ENCODE results near the gene LMAN2L. TPM values are rescaled to one million over a fixed set of nuclear protein-coding genes. Genes with fewer than 3 reads are reported as not detected.

The LMAN2L gene
- polyA plus RNA-seq, 1 experiment: 29.6 TPM

DNA sequence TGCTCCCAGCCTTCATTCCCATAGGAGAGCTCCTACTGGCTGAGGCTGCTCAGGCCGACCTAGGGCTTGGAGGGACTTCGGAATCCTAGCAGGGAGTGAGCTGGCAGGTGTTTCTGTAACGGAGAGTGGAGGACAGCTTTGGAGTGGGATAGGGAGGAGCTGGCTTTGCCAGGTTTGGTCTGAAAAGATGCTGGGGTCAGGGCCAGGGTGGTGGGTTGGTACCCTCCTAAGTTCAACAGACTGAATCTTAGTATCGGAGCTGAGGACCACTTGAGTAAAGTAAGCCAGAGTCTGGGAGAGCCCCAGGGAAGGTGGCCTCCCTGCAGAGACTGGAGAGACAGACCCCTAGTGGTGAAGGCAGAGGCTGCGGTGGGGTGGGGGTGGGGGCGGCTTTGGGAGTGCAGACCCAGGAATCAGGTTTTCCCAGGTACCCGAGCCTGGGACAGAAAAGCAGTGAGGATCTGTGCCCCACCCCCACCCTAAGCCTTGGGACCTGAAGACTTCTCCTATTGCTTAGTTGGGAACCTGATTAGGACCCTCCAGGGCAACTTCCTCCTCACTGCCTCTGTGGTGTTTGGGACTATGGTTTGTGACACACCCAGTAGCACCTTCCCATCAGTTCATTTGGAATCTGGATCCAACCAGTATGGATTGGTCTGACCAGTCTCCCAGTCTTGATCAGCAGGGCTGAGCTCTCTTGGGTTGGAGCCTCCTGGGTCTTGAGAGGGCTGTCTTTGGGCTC, 23.8 kb upstream of the LMAN2L start:
- ChIA-PET CTCF (interaction anchor here (0.6 to 2.6 kb wide), 13 partner anchors 10 to 356 kb away, joined by 3 to 13 read pairs (median 3); partner anchors contain the start of gene ANKRD39), POLR2A (no interaction called here)
- TF ChIP-seq, protein P1, sequence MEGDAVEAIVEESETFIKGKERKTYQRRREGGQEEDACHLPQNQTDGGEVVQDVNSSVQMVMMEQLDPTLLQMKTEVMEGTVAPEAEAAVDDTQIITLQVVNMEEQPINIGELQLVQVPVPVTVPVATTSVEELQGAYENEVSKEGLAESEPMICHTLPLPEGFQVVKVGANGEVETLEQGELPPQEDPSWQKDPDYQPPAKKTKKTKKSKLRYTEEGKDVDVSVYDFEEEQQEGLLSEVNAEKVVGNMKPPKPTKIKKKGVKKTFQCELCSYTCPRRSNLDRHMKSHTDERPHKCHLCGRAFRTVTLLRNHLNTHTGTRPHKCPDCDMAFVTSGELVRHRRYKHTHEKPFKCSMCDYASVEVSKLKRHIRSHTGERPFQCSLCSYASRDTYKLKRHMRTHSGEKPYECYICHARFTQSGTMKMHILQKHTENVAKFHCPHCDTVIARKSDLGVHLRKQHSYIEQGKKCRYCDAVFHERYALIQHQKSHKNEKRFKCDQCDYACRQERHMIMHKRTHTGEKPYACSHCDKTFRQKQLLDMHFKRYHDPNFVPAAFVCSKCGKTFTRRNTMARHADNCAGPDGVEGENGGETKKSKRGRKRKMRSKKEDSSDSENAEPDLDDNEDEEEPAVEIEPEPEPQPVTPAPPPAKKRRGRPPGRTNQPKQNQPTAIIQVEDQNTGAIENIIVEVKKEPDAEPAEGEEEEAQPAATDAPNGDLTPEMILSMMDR (IDR thresholded peaks at IDR 0.05; ENCODE audit: insufficient read depth, low read depth, low read length): peak; percentile 71
- peak overlapping the region; percentile 28 for H3K4me3 ChIP-seq (ENCODE audit: low read depth, low read length)
- DNase-seq (ENCODE audit: low read depth): no peak
- no peaks in the 10 kb centered on the region for H3K27me3 ChIP-seq (ENCODE audit: control insufficient read depth, insufficient read depth, low read length)
- H3K36me3 ChIP-seq (ENCODE audit: control insufficient read depth, insufficient read depth, low read length): peaks cover 2% of the 10 kb centered on the region; the same call in 1 of the 2 replicates

DNA sequence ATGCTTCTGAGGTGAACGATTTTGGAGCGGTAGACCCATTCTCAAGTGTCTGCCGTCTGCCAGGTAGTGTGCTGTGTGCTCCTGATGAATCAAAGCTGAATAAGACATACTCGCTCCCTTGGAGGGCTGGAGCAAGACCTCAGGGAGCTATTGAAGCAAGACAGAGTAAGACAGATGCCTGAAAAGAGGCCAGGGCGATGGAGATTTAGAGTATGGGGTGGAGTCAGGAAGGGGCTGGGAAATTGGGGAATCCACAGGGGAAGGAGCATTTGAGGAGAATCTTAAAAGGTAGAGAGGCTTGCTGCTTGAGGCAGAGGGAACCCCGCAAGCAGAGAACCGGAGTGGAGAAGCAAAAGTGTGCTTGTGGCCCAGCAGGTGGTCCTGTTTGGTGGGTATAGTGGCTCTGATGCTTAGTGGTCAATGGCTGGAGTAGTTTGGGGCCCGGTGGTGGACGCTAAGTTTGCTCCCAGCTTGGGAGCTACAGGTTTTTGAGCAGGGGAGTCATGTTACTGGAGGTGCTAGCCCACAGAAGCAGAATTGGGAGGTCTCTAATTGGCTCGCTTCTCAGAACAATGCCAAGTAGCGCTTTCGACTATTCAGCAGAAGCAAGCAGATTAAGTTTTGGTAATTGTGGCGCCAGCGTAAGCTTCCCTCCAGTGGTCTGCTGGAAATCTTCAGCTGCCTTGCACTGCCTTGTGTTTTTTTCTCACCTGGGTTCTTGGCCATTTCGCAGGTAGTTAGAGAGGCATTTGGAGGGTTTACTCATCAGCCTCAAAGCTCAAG, 22.9 kb upstream of the LMAN2L start:
- peaks cover 2% of the 10 kb centered on the region; the same call in 1 of the 2 replicates for H3K36me3 ChIP-seq (ENCODE audit: control insufficient read depth, insufficient read depth, low read length)
- POLR2A ChIA-PET: interaction anchor here (0.6 kb wide), 1 partner anchor 427 kb away, joined by 3 read pairs; the partner anchor contains the start of gene NCAPH
- CTCF ChIA-PET: interaction anchor here (0.6 to 2.9 kb wide), 15 partner anchors 11 to 356 kb away, joined by 3 to 15 read pairs (median 5); partner anchors contain the start of genes ANKRD39 and LMAN2L
- no peak for DNase-seq (ENCODE audit: low read depth)
- H3K4me3 ChIP-seq (ENCODE audit: low read depth, low read length): peak overlapping the region; percentile 28
- TF ChIP-seq, protein P1 (IDR thresholded peaks at IDR 0.05; ENCODE audit: insufficient read depth, low read depth, low read length): no peak
- no peaks in the 10 kb centered on the region for H3K27me3 ChIP-seq (ENCODE audit: control insufficient read depth, insufficient read depth, low read length)

DNA sequence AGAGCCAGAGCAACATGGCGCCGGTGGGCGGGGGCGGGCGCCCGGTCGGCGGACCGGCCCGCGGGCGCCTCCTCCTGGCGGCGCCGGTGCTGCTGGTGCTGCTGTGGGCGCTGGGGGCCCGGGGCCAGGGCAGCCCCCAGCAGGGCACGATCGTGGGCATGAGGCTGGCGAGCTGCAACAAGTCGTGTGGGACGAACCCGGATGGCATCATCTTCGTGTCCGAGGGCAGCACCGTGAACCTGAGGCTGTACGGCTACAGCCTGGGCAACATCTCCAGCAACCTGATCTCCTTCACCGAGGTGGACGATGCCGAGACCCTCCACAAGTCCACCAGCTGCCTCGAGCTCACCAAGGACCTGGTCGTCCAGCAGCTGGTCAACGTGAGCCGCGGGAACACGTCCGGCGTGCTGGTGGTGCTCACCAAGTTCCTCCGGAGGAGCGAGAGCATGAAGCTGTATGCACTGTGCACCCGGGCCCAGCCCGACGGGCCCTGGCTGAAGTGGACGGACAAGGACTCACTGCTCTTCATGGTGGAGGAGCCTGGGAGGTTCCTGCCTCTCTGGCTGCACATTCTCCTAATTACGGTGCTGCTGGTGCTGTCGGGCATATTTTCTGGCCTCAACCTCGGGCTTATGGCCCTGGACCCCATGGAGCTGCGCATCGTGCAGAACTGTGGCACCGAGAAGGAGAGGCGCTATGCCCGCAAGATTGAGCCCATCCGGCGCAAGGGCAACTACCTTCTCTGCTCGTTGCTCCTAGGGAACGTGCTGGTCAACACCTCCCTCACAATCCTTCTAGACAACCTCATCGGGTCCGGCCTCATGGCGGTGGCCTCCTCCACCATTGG, 21.3 kb upstream of the LMAN2L start:
- ChIA-PET CTCF (interaction anchor here (0.6 to 2.9 kb wide), 24 partner anchors 9 to 222 kb away, joined by 3 to 15 read pairs (median 4); partner anchors contain the start of genes ANKRD39 and LMAN2L), POLR2A (interaction anchor here (0.5 kb wide), 1 partner anchor 18 kb away, joined by 5 read pairs; no protein-coding TSS in a partner anchor)
- no peaks in the 10 kb centered on the region for H3K36me3 ChIP-seq (ENCODE audit: control insufficient read depth, insufficient read depth, low read length)
- TF ChIP-seq, protein P1 (IDR thresholded peaks at IDR 0.05; ENCODE audit: insufficient read depth, low read depth, low read length): peak; percentile 55
- no peak for DNase-seq (ENCODE audit: low read depth)
- H3K27me3 ChIP-seq (ENCODE audit: control insufficient read depth, insufficient read depth, low read length): no peaks in the 10 kb centered on the region
- H3K4me3 ChIP-seq (ENCODE audit: low read depth, low read length): peak overlapping the region; percentile 70

DNA sequence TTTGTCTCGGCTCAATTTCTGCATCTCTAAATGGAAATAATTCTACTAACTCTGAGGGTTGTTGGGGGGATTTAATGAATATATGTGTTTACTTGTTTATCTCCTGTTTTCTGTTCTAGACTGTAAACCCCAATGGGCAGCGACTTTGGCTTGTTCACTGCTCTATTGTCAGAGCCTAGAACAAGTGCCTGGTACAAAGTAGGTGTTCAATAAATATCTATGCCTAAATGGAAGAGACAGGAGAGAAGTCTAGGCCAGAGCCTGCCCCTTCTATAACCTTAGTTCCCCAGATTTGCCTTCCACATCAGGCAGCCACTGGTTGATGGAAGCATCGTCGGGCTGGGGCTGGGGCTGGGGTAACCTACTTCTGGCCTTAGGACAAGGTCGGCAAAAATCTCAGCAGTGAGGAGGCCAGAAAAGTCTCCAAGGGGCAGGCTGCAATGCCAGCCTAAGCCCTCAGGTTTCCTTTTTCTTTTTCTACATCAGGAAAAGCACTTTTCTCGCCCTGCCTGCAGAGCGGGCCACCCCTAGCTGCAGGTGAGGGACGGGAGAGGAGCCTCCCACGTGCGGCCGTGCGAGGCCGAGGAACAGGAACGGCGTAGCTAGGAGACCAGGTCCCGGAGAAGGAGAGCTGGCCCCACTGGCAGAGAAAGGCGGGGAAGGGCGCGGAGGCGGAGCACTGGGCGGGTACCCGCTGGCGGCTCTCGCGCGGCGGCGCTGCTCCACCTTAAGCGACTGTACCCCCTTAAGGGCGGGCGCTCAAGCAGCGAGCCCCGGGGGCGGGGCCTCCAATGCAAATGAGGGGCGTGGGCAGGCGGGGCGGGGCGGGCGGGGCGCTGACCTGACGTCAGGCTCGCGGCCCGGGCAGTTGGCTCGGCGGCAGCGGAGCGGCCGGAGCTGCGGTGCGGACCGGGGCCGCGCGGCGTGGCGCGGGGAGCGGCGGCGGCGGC, 20.4 kb upstream of the LMAN2L start, which contains the start of gene CNNM4:
CNNM4 (plus strand) TSS at position 867 of the 950 bp plus-strand sequence. CDS start 98 bp downstream, outside the sequence.
- peak; percentile 43 for DNase-seq (ENCODE audit: low read depth)
- ChIA-PET CTCF (interaction anchor here (0.6 to 2.9 kb wide), 18 partner anchors 8 to 221 kb away, joined by 3 to 15 read pairs (median 5); partner anchors contain the start of genes ANKRD39 and LMAN2L), POLR2A (interaction anchor here (0.6 kb wide), 1 partner anchor 211 kb away, joined by 10 read pairs; no protein-coding TSS in a partner anchor)
- no peaks in the 10 kb centered on the region for H3K36me3 ChIP-seq (ENCODE audit: control insufficient read depth, insufficient read depth, low read length)
- H3K27me3 ChIP-seq (ENCODE audit: control insufficient read depth, insufficient read depth, low read length): no peaks in the 10 kb centered on the region
- peak within 1 kb of the TSS; percentile 70 for H3K4me3 ChIP-seq (ENCODE audit: low read depth, low read length)
- TF ChIP-seq, protein P1 (IDR thresholded peaks at IDR 0.05; ENCODE audit: insufficient read depth, low read depth, low read length): peak; percentile 25; the same call in 1 of the 2 replicates

All from BJ (cell line).